HG03097 (cell line): ENCODE data around the gene LCMT1.
"Not testable (repeated sequence)": the region's sequence is repeated elsewhere in the genome, so short reads cannot be mapped to it uniquely, and the experiment has no call there.

ENCODE experiments used
- ATAC-seq: cut with Tn5 transposase; IDR thresholded peaks from one replicate; pipeline ENCODE4 v1.9.1; 2021; ENCODE audit not compliant: unreplicated experiment, low FRiP score

LCMT1 gene

GRCh38 chr16:25135254-25135878 is 23.8 kb downstream of the LCMT1 start:
- ATAC-seq, result no peak

- ATAC-seq, result no peak
Observed at GRCh38 chr16:25138130-25138529, 26.6 kb downstream of the LCMT1 start.

- no peak for ATAC-seq
Observed at GRCh38 chr16:25140459-25140858, 28.9 kb downstream of the LCMT1 start.

GRCh38 chr16:25141648-25142047 is 30.1 kb downstream of the LCMT1 start:
- no peak for ATAC-seq

- ATAC-seq, result no peak
Observed at GRCh38 chr16:25143928-25144327, 32.4 kb downstream of the LCMT1 start.

GRCh38 chr16:25148568-25149215 is 37.1 kb downstream of the LCMT1 start:
- ATAC-seq, result no peak

GRCh38 chr16:25151996-25152395 is 40.5 kb downstream of the LCMT1 start:
- no peak for ATAC-seq

- no peak for ATAC-seq
Observed at GRCh38 chr16:25155553-25156460, 44.3 kb downstream of the LCMT1 start.

- ATAC-seq, result no peak
Observed at GRCh38 chr16:25157271-25157875, 45.8 kb downstream of the LCMT1 start.

- no peak for ATAC-seq
Observed at GRCh38 chr16:25158401-25158800, 46.9 kb downstream of the LCMT1 start.

- ATAC-seq, result no peak
Observed at GRCh38 chr16:25161753-25162367, 50.3 kb downstream of the LCMT1 start.

- no peak for ATAC-seq
Observed at GRCh38 chr16:25163683-25164082, 52.1 kb downstream of the LCMT1 start.

GRCh38 chr16:25165284-25165683 is 53.7 kb downstream of the LCMT1 start:
- ATAC-seq, result no peak

- not testable (repeated sequence) for ATAC-seq
Observed at GRCh38 chr16:25167920-25168319, 56.4 kb downstream of the LCMT1 start.

GRCh38 chr16:25171390-25171789 is 59.8 kb downstream of the LCMT1 start:
- no peak for ATAC-seq

GRCh38 chr16:25172831-25173230 is 61.3 kb downstream of the LCMT1 start:
- no peak for ATAC-seq

GRCh38 chr16:25174285-25174684 is 62.7 kb downstream of the LCMT1 start:
- ATAC-seq, result no peak

GRCh38 chr16:25176136-25176535 is 64.6 kb downstream of the LCMT1 start:
- no peak for ATAC-seq

GRCh38 chr16:25177512-25177830 is 65.9 kb downstream of the LCMT1 start:
- ATAC-seq, result no peak

- ATAC-seq, result no peak
Observed at GRCh38 chr16:25177831-25178688, 66.5 kb downstream of the LCMT1 start.
